Testis (tissue), 2 donors: ENCODE measurements around the gene C16orf89.

ENCODE experiments used
- POLR2A ChIP-seq: fragments of 450-650 bp; IDR thresholded peaks from one replicate; pipeline ENCODE4 v1.6.1; 2017; ENCODE audit warnings: antibody characterized with exemption, mild to moderate bottlenecking, moderate library complexity
- TF ChIP-seq, protein P1 (sequence below), 3 experiments: fragments of 450-650 bp in 2 of 3; fragments of 200-600 bp in 1 of 3; sonication (generic) in 1 of 3; IDR thresholded peaks; one replicate each; pipeline ENCODE4 v1.5.1; 2016 to 2019; ENCODE audit warnings: antibody characterized with exemption in 3 of 3, mild to moderate bottlenecking in 2 of 3, moderate library complexity in 1 of 3

DNA sequence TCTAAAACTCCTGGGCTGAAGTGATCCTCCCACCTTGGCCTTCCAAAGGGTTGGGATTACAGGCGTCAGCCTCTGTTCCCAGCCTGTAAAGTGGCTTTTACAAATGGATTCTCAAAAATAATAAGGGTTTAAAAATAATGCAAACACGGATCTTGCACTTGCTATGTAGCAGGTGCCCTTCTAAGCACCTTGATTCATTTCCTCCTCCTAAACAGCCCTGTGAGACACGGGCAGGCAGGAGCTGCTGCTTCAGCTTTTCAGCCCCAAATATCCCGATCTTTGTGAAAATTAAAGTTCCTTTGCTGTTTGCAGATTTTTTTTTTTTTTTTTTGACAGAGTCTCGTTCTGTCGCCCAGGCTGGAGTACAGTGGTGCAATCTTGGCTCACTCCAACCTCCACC, 63.8 kb downstream of the C16orf89 start:
- TF ChIP-seq, protein P1, sequence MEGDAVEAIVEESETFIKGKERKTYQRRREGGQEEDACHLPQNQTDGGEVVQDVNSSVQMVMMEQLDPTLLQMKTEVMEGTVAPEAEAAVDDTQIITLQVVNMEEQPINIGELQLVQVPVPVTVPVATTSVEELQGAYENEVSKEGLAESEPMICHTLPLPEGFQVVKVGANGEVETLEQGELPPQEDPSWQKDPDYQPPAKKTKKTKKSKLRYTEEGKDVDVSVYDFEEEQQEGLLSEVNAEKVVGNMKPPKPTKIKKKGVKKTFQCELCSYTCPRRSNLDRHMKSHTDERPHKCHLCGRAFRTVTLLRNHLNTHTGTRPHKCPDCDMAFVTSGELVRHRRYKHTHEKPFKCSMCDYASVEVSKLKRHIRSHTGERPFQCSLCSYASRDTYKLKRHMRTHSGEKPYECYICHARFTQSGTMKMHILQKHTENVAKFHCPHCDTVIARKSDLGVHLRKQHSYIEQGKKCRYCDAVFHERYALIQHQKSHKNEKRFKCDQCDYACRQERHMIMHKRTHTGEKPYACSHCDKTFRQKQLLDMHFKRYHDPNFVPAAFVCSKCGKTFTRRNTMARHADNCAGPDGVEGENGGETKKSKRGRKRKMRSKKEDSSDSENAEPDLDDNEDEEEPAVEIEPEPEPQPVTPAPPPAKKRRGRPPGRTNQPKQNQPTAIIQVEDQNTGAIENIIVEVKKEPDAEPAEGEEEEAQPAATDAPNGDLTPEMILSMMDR (IDR thresholded peaks at IDR 0.05), result no peak
- no peak for TF ChIP-seq POLR2A
